ENCODE measurements around the gene CMTM7. TPM values are rescaled to one million over a fixed set of nuclear protein-coding genes. Genes with fewer than 3 reads are reported as not detected.
"Not testable (repeated sequence)": the region's sequence is repeated elsewhere in the genome, so short reads cannot be mapped to it uniquely, and the experiment has no call there.

CMTM7 gene
- total RNA-seq, 1 donor: 8.2 TPM

- no peak overlapping the region for H3K4me3 ChIP-seq (ENCODE audit: low read depth, low read length)
- no peak for DNase-seq (ENCODE audit: low read depth)
- no peak for TF ChIP-seq CTCF (IDR thresholded peaks at IDR 0.05; ENCODE audit: insufficient read depth, low read depth, low read length)
Measured at GRCh38 chr3:32459450-32459849, 67.8 kb downstream of the CMTM7 start.

GRCh38 chr3:32460031-32460749 lies 68.5 kb downstream of the CMTM7 start:
- no peak for DNase-seq (ENCODE audit: low read depth)
- no peak for TF ChIP-seq CTCF (IDR thresholded peaks at IDR 0.05; ENCODE audit: insufficient read depth, low read depth, low read length)
- H3K4me3 ChIP-seq (ENCODE audit: low read depth, low read length): no peak overlapping the region

GRCh38 chr3:32460817-32461496 lies 69.3 kb downstream of the CMTM7 start:
- H3K4me3 ChIP-seq (ENCODE audit: low read depth, low read length): not testable (repeated sequence)
- peak; percentile 54 for DNase-seq (ENCODE audit: low read depth)

- peak; percentile 32 for DNase-seq (ENCODE audit: low read depth)
- not testable (repeated sequence) for H3K4me3 ChIP-seq (ENCODE audit: low read depth, low read length)
Measured at GRCh38 chr3:32462191-32462986, 70.7 kb downstream of the CMTM7 start.

GRCh38 chr3:32463415-32463814 lies 71.8 kb downstream of the CMTM7 start:
- not testable (repeated sequence) for H3K4me3 ChIP-seq (ENCODE audit: low read depth, low read length)
- DNase-seq (ENCODE audit: low read depth): peak; percentile 65

- not testable (repeated sequence) for DNase-seq (ENCODE audit: low read depth); H3K4me3 ChIP-seq (ENCODE audit: low read depth, low read length)
Measured at GRCh38 chr3:32464726-32465125, 73.1 kb downstream of the CMTM7 start.

GRCh38 chr3:32466808-32467207 lies 75.2 kb downstream of the CMTM7 start:
- DNase-seq (ENCODE audit: low read depth): not testable (repeated sequence)

GRCh38 chr3:32467333-32468070 lies 75.8 kb downstream of the CMTM7 start:
- TF ChIP-seq CTCF (IDR thresholded peaks at IDR 0.05; ENCODE audit: insufficient read depth, low read depth, low read length): peak; percentile 97
- DNase-seq (ENCODE audit: low read depth): peak; percentile 57
- peak overlapping the region; percentile 23 for H3K4me3 ChIP-seq (ENCODE audit: low read depth, low read length)

More at GRCh38 chr3:32466808-32467207, 75.2 kb downstream of the CMTM7 start:
- H3K4me3 ChIP-seq (ENCODE audit: low read depth, low read length): not testable (repeated sequence)

GRCh38 chr3:32469151-32469874 lies 77.7 kb downstream of the CMTM7 start:
- DNase-seq (ENCODE audit: low read depth): no peak
- TF ChIP-seq CTCF (IDR thresholded peaks at IDR 0.05; ENCODE audit: insufficient read depth, low read depth, low read length): no peak

More at GRCh38 chr3:32469151-32469874, 77.7 kb downstream of the CMTM7 start:
- H3K4me3 ChIP-seq (ENCODE audit: low read depth, low read length): no peak overlapping the region

All from fibroblast of villous mesenchyme (primary cell).